ENCODE data around the gene PALD1. TPM values are rescaled to one million over a fixed set of nuclear protein-coding genes. Genes with fewer than 3 reads are reported as not detected.
A peak's percentile ranks its signal among the peaks of the same experiment; 100 is the strongest.

PALD1 gene
- polyA plus RNA-seq, 2 of the 4 experiments (the other 2 are of a cell fraction), result 3.6 to 5.5 TPM

GRCh38 chr10:70435241-70436085 is 43.1 kb upstream of the PALD1 start (continued):
- no peak for TF ChIP-seq ZSCAN20 (CRISPR knock-in tag; IDR thresholded peaks at IDR 0.05)
- TF ChIP-seq NPAS2 (CRISPR knock-in tag; IDR thresholded peaks at IDR 0.05; ENCODE audit: borderline replicate concordance), result no peak
- TF ChIP-seq, protein P1, sequence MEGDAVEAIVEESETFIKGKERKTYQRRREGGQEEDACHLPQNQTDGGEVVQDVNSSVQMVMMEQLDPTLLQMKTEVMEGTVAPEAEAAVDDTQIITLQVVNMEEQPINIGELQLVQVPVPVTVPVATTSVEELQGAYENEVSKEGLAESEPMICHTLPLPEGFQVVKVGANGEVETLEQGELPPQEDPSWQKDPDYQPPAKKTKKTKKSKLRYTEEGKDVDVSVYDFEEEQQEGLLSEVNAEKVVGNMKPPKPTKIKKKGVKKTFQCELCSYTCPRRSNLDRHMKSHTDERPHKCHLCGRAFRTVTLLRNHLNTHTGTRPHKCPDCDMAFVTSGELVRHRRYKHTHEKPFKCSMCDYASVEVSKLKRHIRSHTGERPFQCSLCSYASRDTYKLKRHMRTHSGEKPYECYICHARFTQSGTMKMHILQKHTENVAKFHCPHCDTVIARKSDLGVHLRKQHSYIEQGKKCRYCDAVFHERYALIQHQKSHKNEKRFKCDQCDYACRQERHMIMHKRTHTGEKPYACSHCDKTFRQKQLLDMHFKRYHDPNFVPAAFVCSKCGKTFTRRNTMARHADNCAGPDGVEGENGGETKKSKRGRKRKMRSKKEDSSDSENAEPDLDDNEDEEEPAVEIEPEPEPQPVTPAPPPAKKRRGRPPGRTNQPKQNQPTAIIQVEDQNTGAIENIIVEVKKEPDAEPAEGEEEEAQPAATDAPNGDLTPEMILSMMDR (IDR thresholded peaks at IDR 0.05), result no peak
- TF ChIP-seq TFCP2L1 (CRISPR knock-in tag; IDR thresholded peaks at IDR 0.05), result no peak

- Histone ChIP-seq H3K4me3 (no peak overlapping the region), H3K27ac (no peak overlapping the region), H3K9me3 (no peaks in the 10 kb centered on the region), H3K4me1 (no peaks in the 10 kb centered on the region), H3K4me2 (no peak overlapping the region)
- no peak for TF ChIP-seq RFX5 (IDR thresholded peaks at IDR 0.05)
- TF ChIP-seq KDM5A (IDR thresholded peaks at IDR 0.05), result no peak
- no peak for TF ChIP-seq GATA3 (IDR thresholded peaks at IDR 0.05; ENCODE audit: borderline replicate concordance)
- TF ChIP-seq BHLHE40 (IDR thresholded peaks at IDR 0.05; ENCODE audit: low read depth, low read length), result no peak
- TF ChIP-seq, protein P2, sequence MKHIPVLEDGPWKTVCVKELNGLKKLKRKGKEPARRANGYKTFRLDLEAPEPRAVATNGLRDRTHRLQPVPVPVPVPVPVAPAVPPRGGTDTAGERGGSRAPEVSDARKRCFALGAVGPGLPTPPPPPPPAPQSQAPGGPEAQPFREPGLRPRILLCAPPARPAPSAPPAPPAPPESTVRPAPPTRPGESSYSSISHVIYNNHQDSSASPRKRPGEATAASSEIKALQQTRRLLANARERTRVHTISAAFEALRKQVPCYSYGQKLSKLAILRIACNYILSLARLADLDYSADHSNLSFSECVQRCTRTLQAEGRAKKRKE (CRISPR knock-in tag; IDR thresholded peaks at IDR 0.05; ENCODE audit: low read depth), result no peak
- no peak for TF ChIP-seq JUN (IDR thresholded peaks at IDR 0.05)
- WGBS (ENCODE audit: missing lambda C conversion rate), result 66% methylated on average over 3 of the region's 5 CpGs
- ATAC-seq (no peak), DNase-seq (ENCODE audit: low read depth in 1 of 2, low spot score in 1 of 2) (no peak), FAIRE-seq (no peak)
- POLR2A ChIA-PET, result no interaction called here
- CTCF ChIA-PET, result interaction anchor here (1.3 to 2.0 kb wide), 4 partner anchors 9 to 112 kb away, joined by 3 to 5 read pairs (median 4); no protein-coding TSS in a partner anchor
Observed at GRCh38 chr10:70437721-70438120, 40.8 kb upstream of the PALD1 start.

GRCh38 chr10:70440296-70441160 is 38.0 kb upstream of the PALD1 start:
- ChIA-PET POLR2A (no interaction called here), CTCF (no interaction called here)
- no peak for FAIRE-seq
- no peak overlapping the region for H3K4me3 ChIP-seq
- WGBS (ENCODE audit: missing lambda C conversion rate), result 69% methylated on average over 59 of the region's 69 CpGs
- no peak for DNase-seq (ENCODE audit: low read depth in 1 of 2, low spot score in 1 of 2)
- H3K4me1 ChIP-seq, result no peaks in the 10 kb centered on the region
- peak in 1 of 2 experiments; percentile 42; a peak in 2 of 6 replicates for ATAC-seq
- TF ChIP-seq, protein P2 (CRISPR knock-in tag; IDR thresholded peaks at IDR 0.05; ENCODE audit: low read depth), result no peak
- no peak overlapping the region for H3K27ac ChIP-seq
- H3K9me3 ChIP-seq, result no peaks in the 10 kb centered on the region
- H3K4me2 ChIP-seq, result no peak overlapping the region

GRCh38 chr10:70441161-70441894 is 37.2 kb upstream of the PALD1 start, which contains the start of gene NODAL:
Gene NODAL (minus strand): TSS chr10:70441681. CDS start chr10:70441667, 14 bp downstream.
- WGBS (ENCODE audit: missing lambda C conversion rate), result 74% methylated on average over 41 of the region's 60 CpGs
- ChIA-PET CTCF (interaction anchor here (2.0 kb wide), 1 partner anchor 21 kb away, joined by 10 read pairs; no protein-coding TSS in a partner anchor), POLR2A (no interaction called here)
- H3K4me3 ChIP-seq, result no peak within 1 kb of the TSS
- DNase-seq (ENCODE audit: low read depth in 1 of 2, low spot score in 1 of 2), result no peak
- no peak within 1 kb of the TSS for H3K4me2 ChIP-seq
- H3K9me3 ChIP-seq, result no peaks in the 10 kb centered on the region
- TF ChIP-seq MAX (IDR thresholded peaks at IDR 0.05), result no peak
- no peak for TF ChIP-seq CHD2 (IDR thresholded peaks at IDR 0.05; ENCODE audit: low read length, partially characterized antibody)
- no peak for TF ChIP-seq GATA3 (IDR thresholded peaks at IDR 0.05; ENCODE audit: borderline replicate concordance)
- TF ChIP-seq EHMT2 (IDR thresholded peaks at IDR 0.05; ENCODE audit: low read depth), result no peak
- no peak for TF ChIP-seq JUNB (IDR thresholded peaks at IDR 0.05)
- TF ChIP-seq POLR2A (IDR thresholded peaks at IDR 0.05; ENCODE audit: low read length), result no peak
- TF ChIP-seq ESRRA (IDR thresholded peaks at IDR 0.05; ENCODE audit: borderline replicate concordance, low read length), result no peak
- no peak for FAIRE-seq
- ATAC-seq, result no peak; a peak in 1 of 6 replicates
- H3K4me1 ChIP-seq, result no peaks in the 10 kb centered on the region
- no peak within 1 kb of the TSS for H3K27ac ChIP-seq

Measured in A549 (cell line).